ENCODE results near the gene C2orf80.

C2orf80 gene

DNA sequence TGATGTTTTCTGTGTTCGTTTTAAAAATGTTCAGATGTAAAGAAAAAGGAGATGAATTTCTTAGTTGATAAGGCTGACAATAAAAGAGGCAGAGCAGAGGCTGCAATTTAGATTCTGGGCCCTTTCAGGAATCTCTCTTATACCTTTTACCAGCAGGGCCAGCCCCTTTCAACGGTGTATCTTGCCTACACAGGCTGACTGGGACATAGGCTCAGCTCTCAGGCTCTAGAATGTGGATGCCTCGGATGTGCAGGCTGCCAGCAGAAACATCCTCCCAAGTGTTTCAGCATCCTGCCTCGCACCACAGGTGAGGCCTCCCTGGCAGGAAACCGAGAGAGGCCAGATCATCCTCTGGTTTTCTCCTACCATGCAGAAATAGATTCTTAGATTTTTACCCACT, 3.4 kb downstream of the C2orf80 start:
- TF ChIP-seq FOXA1 (IDR thresholded peaks at IDR 0.05) (no peak), CTBP1 (IDR thresholded peaks at IDR 0.05; ENCODE audit: borderline replicate concordance) (no peak), SP1 (IDR thresholded peaks at IDR 0.05) (no peak), FOXK2 (IDR thresholded peaks at IDR 0.05) (no peak), ELF4 (IDR thresholded peaks at IDR 0.05) (no peak), SUZ12 (IDR thresholded peaks at IDR 0.05) (no peak), TARDBP (IDR thresholded peaks at IDR 0.05) (no peak), ARNT (IDR thresholded peaks at IDR 0.05) (no peak), HDGF (IDR thresholded peaks at IDR 0.05; ENCODE audit: borderline replicate concordance) (no peak), L3MBTL2 (conservative IDR thresholded peaks at IDR 0.05) (no peak), LEF1 (IDR thresholded peaks at IDR 0.05; ENCODE audit: borderline replicate concordance) (no peak), ZNF384 (IDR thresholded peaks at IDR 0.05) (no peak), BHLHE40 (IDR thresholded peaks at IDR 0.05; ENCODE audit: borderline replicate concordance) (no peak), FOXM1 (IDR thresholded peaks at IDR 0.05; ENCODE audit: borderline replicate concordance) (no peak)
- TF ChIP-seq, protein P1, sequence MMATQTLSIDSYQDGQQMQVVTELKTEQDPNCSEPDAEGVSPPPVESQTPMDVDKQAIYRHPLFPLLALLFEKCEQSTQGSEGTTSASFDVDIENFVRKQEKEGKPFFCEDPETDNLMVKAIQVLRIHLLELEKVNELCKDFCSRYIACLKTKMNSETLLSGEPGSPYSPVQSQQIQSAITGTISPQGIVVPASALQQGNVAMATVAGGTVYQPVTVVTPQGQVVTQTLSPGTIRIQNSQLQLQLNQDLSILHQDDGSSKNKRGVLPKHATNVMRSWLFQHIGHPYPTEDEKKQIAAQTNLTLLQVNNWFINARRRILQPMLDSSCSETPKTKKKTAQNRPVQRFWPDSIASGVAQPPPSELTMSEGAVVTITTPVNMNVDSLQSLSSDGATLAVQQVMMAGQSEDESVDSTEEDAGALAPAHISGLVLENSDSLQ (IDR thresholded peaks at IDR 0.05) = no peak
- no peak for DNase-seq (ENCODE audit: extremely low spot score)
- ChIA-PET CTCF (no interaction called here), POLR2A (no interaction called here)

DNA sequence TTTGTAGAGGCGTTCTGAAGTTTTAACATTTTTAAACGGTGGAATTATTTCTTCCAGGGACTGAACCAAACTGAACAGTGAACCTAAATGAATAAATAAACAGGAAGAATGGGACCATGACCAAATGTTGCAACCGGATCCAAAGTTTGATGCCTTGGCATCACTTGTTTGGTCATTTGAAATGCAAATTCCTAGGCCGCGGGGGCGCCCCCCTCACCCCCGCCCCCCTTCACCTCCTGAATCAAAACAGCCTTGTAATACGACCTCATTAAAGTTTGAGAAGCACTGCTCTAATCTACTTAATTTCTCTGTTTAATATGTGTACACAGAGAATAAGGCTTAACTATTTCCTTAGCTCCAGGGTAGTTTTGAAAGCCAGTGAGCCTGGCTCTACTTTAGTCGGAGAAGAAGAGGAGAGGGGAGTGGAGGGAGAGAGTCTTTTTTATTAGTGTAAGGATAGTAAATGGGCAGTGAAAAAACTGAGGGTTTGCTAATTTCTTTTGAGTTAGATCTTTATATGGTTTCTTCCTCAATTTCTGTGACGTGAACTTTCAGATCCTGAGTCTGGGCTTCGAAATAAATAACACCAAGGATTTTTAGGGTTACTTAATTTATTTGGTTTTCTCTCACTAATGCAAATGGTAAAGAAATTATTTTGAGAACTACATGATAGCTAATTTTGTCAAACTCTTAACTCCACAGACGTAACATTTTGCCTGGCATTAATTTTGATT, 5.7 kb downstream of the C2orf80 start:
- ChIA-PET CTCF (no interaction called here), POLR2A (no interaction called here)
- DNase-seq (ENCODE audit: extremely low spot score) = no peak
- TF ChIP-seq FOXK2 (IDR thresholded peaks at IDR 0.05) = no peak
- TF ChIP-seq CTBP1 (IDR thresholded peaks at IDR 0.05; ENCODE audit: borderline replicate concordance) = no peak
- no peak for TF ChIP-seq FOXM1 (IDR thresholded peaks at IDR 0.05; ENCODE audit: borderline replicate concordance)
- TF ChIP-seq SUZ12 (IDR thresholded peaks at IDR 0.05) = no peak
- no peak for TF ChIP-seq L3MBTL2 (conservative IDR thresholded peaks at IDR 0.05)
- TF ChIP-seq ELF4 (IDR thresholded peaks at IDR 0.05) = no peak
- TF ChIP-seq HDGF (IDR thresholded peaks at IDR 0.05; ENCODE audit: borderline replicate concordance) = no peak

DNA sequence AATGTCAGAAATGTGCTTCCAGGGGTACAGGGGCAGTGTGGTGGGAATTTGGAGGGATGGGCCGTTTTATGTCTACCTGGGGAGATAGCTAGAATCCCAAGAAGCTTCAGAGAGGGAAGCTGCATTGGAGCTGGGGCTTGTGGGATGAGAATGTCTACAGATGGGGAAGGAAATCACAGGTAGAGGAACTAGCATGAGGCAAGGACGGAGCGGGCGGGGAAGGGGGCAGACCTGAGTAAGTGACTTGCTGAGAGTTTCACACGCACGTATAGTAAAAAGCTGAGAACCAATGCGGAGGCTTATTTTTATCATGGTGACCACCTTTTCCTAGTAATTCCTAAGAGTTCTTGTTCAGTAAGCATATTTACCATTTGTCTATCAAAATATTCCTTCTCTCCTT, 6.3 kb downstream of the C2orf80 start:
- TF ChIP-seq FOXK2 (IDR thresholded peaks at IDR 0.05) (no peak), SUZ12 (IDR thresholded peaks at IDR 0.05) (no peak), SP1 (IDR thresholded peaks at IDR 0.05) (no peak), ZNF384 (IDR thresholded peaks at IDR 0.05) (no peak), TARDBP (IDR thresholded peaks at IDR 0.05) (no peak), NFRKB (IDR thresholded peaks at IDR 0.05) (no peak), ELF4 (IDR thresholded peaks at IDR 0.05) (no peak), FOXM1 (IDR thresholded peaks at IDR 0.05; ENCODE audit: borderline replicate concordance) (no peak), BHLHE40 (IDR thresholded peaks at IDR 0.05; ENCODE audit: borderline replicate concordance) (no peak), HDGF (IDR thresholded peaks at IDR 0.05; ENCODE audit: borderline replicate concordance) (no peak), CTBP1 (IDR thresholded peaks at IDR 0.05; ENCODE audit: borderline replicate concordance) (no peak), L3MBTL2 (conservative IDR thresholded peaks at IDR 0.05) (no peak), ARNT (IDR thresholded peaks at IDR 0.05) (no peak), FOXA1 (IDR thresholded peaks at IDR 0.05) (no peak), LEF1 (IDR thresholded peaks at IDR 0.05; ENCODE audit: borderline replicate concordance) (no peak)
- TF ChIP-seq, protein P1 (IDR thresholded peaks at IDR 0.05) = no peak
- CTCF ChIA-PET = no interaction called here
- no peak for DNase-seq (ENCODE audit: extremely low spot score)
- POLR2A ChIA-PET = no interaction called here

DNA sequence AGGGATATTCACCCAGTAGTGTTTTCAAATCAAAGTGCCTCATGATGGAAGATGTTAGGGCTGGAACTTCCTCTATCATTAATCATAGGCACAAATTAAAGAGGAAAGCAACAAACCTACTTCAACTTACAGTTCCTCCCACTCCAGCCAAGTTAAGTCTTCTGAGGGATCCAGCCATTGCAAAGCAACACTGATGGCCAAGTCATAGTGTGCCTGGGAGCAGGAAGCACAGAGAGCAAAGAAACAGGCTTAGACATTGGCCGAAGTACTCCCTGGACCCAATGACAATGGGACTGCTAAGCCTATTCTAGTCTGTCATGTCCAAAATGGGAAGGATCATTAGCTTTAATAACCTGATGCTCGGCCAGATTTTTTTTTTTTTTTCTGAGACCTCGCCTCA, 7.0 kb downstream of the C2orf80 start:
- POLR2A ChIA-PET = no interaction called here
- CTCF ChIA-PET = no interaction called here
- no peak for TF ChIP-seq ARNT (IDR thresholded peaks at IDR 0.05)
- DNase-seq (ENCODE audit: extremely low spot score) = no peak

DNA sequence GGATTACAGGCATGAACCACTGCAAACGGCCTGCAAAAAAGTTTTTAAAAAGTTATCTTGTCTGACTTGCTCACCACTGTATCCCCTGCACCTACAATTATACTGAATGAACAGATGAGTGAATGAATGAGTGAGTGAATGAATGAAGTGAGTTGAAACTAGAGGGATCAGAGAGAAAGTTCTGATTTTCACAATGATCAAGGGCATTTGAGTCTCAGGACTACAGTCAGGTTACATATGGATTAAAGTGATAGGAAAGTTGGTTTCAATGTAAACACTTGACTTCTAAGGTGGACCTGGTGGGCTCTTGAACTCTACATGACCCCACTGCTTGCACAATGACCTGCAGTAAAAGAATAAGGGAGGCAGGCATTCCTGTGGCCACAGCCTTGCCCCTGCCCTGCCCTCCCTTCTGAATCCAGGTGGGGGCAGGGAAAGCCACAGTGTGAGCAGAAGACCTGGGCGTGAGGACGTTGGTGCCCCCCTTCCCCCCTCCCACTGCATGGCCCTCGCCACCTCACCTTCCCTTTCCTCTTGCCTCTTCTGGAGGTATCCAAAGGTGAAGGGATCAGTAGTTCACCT, 10.7 kb downstream of the C2orf80 start:
- no peak for DNase-seq (ENCODE audit: extremely low spot score)
- ChIA-PET POLR2A (no interaction called here), CTCF (interaction anchor here (0.6 kb wide), 1 partner anchor 1035 kb away, joined by 3 read pairs; no protein-coding TSS in a partner anchor)
- TF ChIP-seq ELF4 (IDR thresholded peaks at IDR 0.05) = no peak
- no peak for TF ChIP-seq NFRKB (IDR thresholded peaks at IDR 0.05)
- no peak for TF ChIP-seq SUZ12 (IDR thresholded peaks at IDR 0.05)
- TF ChIP-seq HDGF (IDR thresholded peaks at IDR 0.05; ENCODE audit: borderline replicate concordance) = no peak
- TF ChIP-seq FOXM1 (IDR thresholded peaks at IDR 0.05; ENCODE audit: borderline replicate concordance) = no peak
- no peak for TF ChIP-seq FOXK2 (IDR thresholded peaks at IDR 0.05)
- TF ChIP-seq SP1 (IDR thresholded peaks at IDR 0.05) = no peak
- TF ChIP-seq CTBP1 (IDR thresholded peaks at IDR 0.05; ENCODE audit: borderline replicate concordance) = no peak
- TF ChIP-seq TARDBP (IDR thresholded peaks at IDR 0.05) = no peak
- no peak for TF ChIP-seq BHLHE40 (IDR thresholded peaks at IDR 0.05; ENCODE audit: borderline replicate concordance)
- TF ChIP-seq, protein P1 (IDR thresholded peaks at IDR 0.05) = no peak
- TF ChIP-seq FOXA1 (IDR thresholded peaks at IDR 0.05) = no peak
- TF ChIP-seq L3MBTL2 (conservative IDR thresholded peaks at IDR 0.05) = no peak
- no peak for TF ChIP-seq ARNT (IDR thresholded peaks at IDR 0.05)
- TF ChIP-seq ZNF384 (IDR thresholded peaks at IDR 0.05) = no peak
- TF ChIP-seq LEF1 (IDR thresholded peaks at IDR 0.05; ENCODE audit: borderline replicate concordance) = no peak

DNA sequence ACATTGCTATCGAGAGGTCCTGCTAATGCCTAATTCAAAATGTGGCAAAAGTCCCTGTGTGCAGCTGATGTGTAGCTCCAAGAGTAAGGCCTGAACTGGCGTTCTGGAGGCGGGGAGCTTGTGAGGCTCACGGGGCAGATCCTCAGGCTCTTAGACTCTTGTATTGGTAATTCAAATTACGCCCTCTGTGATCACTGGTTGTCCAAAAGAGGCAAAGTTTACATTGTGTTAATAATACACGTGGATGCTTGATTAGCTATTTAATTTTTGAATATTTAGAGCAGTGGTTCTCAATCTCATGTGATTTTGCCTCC, 14.0 kb downstream of the C2orf80 start:
- TF ChIP-seq, protein P1 (IDR thresholded peaks at IDR 0.05) = no peak
- TF ChIP-seq ARNT (IDR thresholded peaks at IDR 0.05) (no peak), LEF1 (IDR thresholded peaks at IDR 0.05; ENCODE audit: borderline replicate concordance) (no peak), HDGF (IDR thresholded peaks at IDR 0.05; ENCODE audit: borderline replicate concordance) (no peak), CTBP1 (IDR thresholded peaks at IDR 0.05; ENCODE audit: borderline replicate concordance) (no peak)
- DNase-seq (ENCODE audit: extremely low spot score) = no peak
- CTCF ChIA-PET = interaction anchor here (0.6 to 2.0 kb wide), 15 partner anchors 11 to 227 kb away, joined by 3 to 14 read pairs (median 4); partner anchors contain the start of gene PIKFYVE
- POLR2A ChIA-PET = interaction anchor here (2.7 kb wide), 1 partner anchor 79 kb away, joined by 9 read pairs; the partner anchor contains the start of gene IDH1

Data from HEK293T (cell line).